Renal cortex interstitium (tissue), 11 donors: ENCODE data around the gene PCED1B. TPM values are rescaled to one million over a fixed set of nuclear protein-coding genes. Genes with fewer than 3 reads are reported as not detected.

Experiments
- DNase-seq, 11 donors: peaks; one replicate each; pipeline ENCODE4 v3.0.0-alpha.2; 2013; ENCODE audit warnings: low read depth in 9 of 11, low spot score in 4 of 11; ENCODE audit errors: extremely low read depth in 1 of 11
- polyA plus RNA-seq, 3 donors: library from polyadenylated mRNA; unstranded; fragments of 120-200 nt; gene quantifications; one replicate each; pipeline ENCODE4 v1.2.1, GENCODE V29; 2013; ENCODE audit not compliant: insufficient read length in 3 of 3

The PCED1B gene
- polyA plus RNA-seq, 3 donors: 3.3 to 5.8 (median 4.1) TPM

DNA sequence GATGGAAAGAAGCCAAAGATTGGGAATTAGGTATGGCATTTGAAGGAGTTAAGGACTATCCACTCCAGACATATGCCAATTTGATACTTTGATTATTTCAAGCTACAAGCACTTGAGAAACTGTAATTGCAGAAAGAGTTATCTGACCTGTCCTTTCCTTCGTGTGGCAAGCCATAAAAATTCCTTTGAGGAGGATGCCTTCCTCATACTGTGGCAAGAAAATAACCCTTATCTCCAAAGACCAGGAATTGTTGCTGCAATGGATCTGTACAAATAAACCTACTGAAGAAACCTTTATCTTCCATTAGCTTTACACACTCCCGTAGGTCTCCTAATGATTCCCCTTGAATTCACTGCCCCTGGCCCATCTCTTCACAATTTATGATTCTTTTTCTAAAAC is 165.4 kb downstream of the PCED1B start:
- DNase-seq: no peak

- DNase-seq: no peak
These were observed 166.2 kb downstream of the PCED1B start for GRCh38 chr12:47245623-47246022.

GRCh38 chr12:47247418-47247817 is 168.0 kb downstream of the PCED1B start:
- no peak for DNase-seq

- no peak for DNase-seq
These were observed 169.7 kb downstream of the PCED1B start for GRCh38 chr12:47249082-47249481.

- no peak for DNase-seq
These were observed 170.4 kb downstream of the PCED1B start for GRCh38 chr12:47249719-47250357.

- DNase-seq: no peak
These were observed 172.5 kb downstream of the PCED1B start for GRCh38 chr12:47251919-47252318.

- DNase-seq: no peak
These were observed 185.5 kb downstream of the PCED1B start for GRCh38 chr12:47264951-47265350.

DNA sequence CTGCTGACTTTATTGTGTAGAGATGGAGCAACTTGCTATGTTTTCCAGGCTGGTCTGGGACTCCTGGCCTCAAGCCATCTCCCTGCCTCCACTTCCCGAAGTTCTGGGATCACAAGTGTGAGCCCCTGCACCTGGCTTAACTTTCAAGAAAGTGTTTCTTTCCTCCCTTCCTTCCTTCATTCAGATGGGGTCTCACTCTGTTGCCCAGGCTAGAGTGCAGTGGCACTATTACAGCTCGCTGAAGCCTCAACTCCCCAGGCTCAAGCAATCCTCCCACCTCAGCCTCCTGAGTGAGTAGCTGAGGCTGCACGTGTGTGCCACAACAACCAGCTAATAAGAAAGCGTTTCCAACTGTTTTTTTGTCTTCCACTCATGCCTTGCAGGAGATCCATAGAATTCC is 186.0 kb downstream of the PCED1B start:
- DNase-seq: no peak

DNA sequence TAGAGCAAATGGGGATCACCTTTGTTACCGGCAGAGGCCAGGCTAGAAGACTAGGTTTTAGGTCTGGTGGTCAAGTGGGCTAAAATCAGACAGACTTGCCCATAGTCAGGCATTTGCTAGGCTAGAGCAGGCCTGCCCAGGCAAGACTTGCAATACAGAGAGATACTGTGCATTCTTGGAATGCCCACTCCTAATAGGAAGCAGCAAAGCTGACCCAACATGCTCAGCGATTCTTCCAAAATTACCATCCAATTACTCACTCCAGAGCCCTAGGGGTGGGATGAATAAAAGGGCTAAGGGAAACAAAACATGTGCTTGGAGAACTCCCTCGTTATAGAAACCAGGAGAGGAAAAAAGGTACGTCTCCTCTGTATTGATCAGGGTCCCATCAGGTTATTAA is 188.2 kb downstream of the PCED1B start:
- no peak for DNase-seq

- no peak for DNase-seq
These were observed 189.4 kb downstream of the PCED1B start for GRCh38 chr12:47268501-47269454.

GRCh38 chr12:47269916-47270315 is 190.5 kb downstream of the PCED1B start:
- no peak for DNase-seq

DNA sequence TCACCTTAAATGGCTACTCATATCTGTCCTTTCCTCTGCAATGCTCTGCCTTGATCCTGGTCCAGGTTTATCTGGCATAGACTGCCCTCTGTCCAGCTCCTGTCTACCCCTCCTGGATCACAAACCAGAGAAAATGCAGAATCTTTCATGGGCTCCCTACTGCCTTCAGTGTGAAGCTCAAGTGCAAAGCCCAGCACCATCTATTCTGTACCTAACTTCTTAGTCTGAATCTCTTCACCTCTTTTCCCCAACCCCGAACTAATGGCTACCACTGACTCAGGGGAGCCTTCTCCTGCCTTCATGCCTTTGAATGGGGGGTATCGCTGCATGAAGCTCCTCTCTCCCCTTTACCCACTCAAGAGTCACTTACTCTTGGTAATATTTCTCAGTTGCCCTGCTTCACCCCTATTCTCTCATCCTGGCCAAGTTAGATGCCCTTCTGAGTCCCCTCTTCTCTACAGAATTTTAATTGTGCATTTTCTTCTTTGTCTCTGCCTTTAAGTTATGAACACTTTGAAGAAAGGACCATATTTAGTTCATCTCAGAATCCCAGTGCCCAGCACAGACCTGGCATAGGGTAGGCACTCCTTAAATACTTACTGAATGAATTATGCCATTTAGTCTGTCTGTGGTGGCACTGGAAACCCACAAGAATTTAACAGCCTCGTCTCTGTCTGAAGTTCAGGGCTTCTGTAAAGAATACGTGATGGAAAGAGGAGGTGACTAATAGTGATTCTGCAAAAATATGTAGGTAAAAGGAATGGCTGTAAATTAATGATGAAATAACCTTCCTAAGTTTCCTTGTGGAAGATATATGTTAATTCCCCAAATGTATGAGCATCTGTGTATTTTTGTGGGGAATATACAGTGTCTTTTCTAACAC is 191.6 kb downstream of the PCED1B start:
- no peak for DNase-seq

DNA sequence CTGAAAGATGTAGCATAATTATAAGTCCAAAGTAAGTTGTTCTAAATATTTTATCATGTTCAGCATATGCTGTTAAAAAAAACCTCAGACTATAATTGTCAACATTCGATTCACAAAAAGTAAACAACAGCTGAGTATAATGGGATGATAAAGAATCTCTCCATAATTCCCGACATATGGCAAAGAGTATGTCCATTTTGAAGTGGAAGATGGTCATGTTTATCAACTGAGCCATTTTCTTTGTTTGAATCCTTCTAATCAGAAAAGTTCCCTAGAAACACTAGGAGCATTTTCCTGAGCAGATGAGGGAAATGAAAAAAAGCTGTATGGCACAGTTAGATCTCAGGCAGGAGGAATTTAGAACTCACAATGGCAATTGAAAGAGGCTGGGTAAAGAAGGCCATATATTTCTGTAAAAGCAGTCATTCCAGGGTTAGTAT is 192.4 kb downstream of the PCED1B start:
- no peak for DNase-seq

DNA sequence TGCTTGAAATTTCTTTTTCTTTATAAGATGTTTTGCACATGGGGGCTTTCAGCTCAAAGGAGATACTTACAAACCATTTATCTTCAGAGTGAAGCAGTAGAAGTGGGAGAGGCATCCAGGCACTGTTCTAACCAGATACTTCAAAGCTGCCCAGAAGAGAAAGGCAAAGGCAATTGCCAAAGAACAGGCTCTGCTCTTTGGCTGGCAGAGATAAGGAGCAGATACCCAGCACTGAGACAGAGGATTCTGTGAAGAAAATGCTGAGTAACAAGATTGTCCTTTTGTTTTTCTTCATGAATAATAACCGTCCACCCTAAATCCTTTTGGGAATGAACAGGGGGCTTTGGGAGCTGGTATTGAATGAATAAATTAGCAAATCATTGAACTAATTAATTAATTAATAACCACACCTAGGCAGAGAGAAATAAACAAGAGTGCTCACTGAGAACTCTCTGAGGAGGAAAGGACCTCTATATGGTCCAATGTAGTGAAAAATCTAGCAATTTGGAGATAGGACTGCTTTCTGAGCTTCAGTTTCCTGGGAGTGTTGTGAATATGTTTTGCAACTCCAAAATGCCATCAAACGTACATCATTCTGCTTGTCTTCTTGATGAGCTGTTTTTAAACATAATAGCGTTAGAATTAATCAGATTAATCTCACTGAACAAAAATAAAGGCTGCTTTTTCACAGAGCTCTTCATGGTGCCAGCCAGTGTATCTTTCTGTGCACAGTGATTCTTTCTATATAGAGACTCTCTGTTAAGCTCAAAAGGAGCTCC is 193.2 kb downstream of the PCED1B start:
- DNase-seq: no peak

GRCh38 chr12:47273191-47273626 is 193.8 kb downstream of the PCED1B start:
- DNase-seq: no peak

- DNase-seq: no peak
These were observed 195.3 kb downstream of the PCED1B start for GRCh38 chr12:47274760-47275159.

DNA sequence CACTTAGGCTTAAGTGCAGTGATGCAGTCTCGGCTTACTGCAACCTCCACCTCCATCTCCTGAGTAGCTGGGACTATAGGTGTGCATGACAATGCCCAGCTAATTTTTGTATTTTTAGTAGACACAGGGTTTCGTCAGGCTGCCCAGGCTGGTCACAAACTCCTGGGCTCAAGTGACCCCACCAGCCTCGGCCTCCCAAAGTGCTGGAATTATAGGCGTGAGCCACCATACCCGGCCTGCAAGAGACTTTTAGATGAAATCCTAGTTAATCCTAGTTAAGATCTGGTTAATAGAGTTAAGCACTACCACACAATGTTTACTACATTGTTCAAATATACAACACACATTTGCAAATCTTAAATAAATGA is 196.8 kb downstream of the PCED1B start:
- DNase-seq: no peak

- peak in 3 of 11 donors; percentile 1 to 17 (median 8) for DNase-seq
These were observed 197.3 kb downstream of the PCED1B start for GRCh38 chr12:47276621-47277309.
